HepG2 (cell line): ENCODE measurements around the gene SCYL1. TPM values are rescaled to one million over a fixed set of nuclear protein-coding genes. Genes with fewer than 3 reads are reported as not detected.

Source experiments
- ARNT2 ChIP-seq: sonication (generic); formaldehyde crosslinking; IDR thresholded peaks from 2 replicates; pipeline ENCODE4 v1.8.0; 2022; ENCODE audit warnings: mild to moderate bottlenecking, low read depth, missing genetic modification reagents, moderate library complexity
- ATF7-NPFF ChIP-seq: sonication (generic); formaldehyde crosslinking; IDR thresholded peaks from 2 replicates; pipeline ENCODE4 v1.8.1; 2023; ENCODE audit warnings: mild to moderate bottlenecking, low read depth, missing genetic modification reagents, moderate library complexity
- CHD2 ChIP-seq: IDR thresholded peaks from 2 replicates; pipeline ENCODE4 v1.6.1; 2011; ENCODE audit warnings: low read depth, low read length, improper control_type of control experiment
- CSRNP2 ChIP-seq: sonication (generic); formaldehyde crosslinking; conservative IDR thresholded peaks from 2 replicates; pipeline ENCODE4 v1.8.0; 2022; ENCODE audit warnings: low read depth, missing genetic modification reagents
- HHEX ChIP-seq: IDR thresholded peaks from 2 replicates; pipeline ENCODE4 v1.6.1; 2016; ENCODE audit warnings: control low read depth
- MIXL1 ChIP-seq: IDR thresholded peaks from 2 replicates; pipeline ENCODE4 v1.6.1; 2016
- MXD1 ChIP-seq: sonication (generic); formaldehyde crosslinking; IDR thresholded peaks from 2 replicates; pipeline ENCODE4 v1.4.0; 2020; ENCODE audit warnings: mild to moderate bottlenecking, missing genetic modification reagents
- NFE2L2 ChIP-seq: fragments of 150-350 bp; IDR thresholded peaks from 2 replicates; pipeline ENCODE4 v1.6.1; 2014; ENCODE audit warnings: low read length
- PATZ1 ChIP-seq: sonication (generic); formaldehyde crosslinking; IDR thresholded peaks from 2 replicates; pipeline ENCODE4 v1.4.0; 2020; ENCODE audit warnings: missing genetic modification reagents
- RAD21 ChIP-seq: fragments of 450-650 bp; formaldehyde crosslinking; IDR thresholded peaks from 2 replicates; pipeline ENCODE4 v1.5.0; 2020; ENCODE audit warnings: mild to moderate bottlenecking
- THYN1 ChIP-seq: sonication (generic); formaldehyde crosslinking; IDR thresholded peaks from 2 replicates; pipeline ENCODE4 v1.8.1; 2023; ENCODE audit warnings: low read depth, mild to moderate bottlenecking, moderate library complexity, missing genetic modification reagents, borderline replicate concordance
- ZBTB38 ChIP-seq: sonication (generic); formaldehyde crosslinking; IDR thresholded peaks from 2 replicates; pipeline ENCODE4 v1.5.1; 2020; ENCODE audit warnings: mild to moderate bottlenecking, missing genetic modification reagents
- ZMYM3 ChIP-seq: sonication (generic); formaldehyde crosslinking; IDR thresholded peaks from 2 replicates; pipeline ENCODE4 v1.5.1; 2020; ENCODE audit warnings: mild to moderate bottlenecking, missing genetic modification reagents
- ZNF205 ChIP-seq: IDR thresholded peaks from 2 replicates; pipeline ENCODE4 v1.6.1; 2018; ENCODE audit warnings: missing biosample characterization, missing genetic modification reagents
- ZNF646 ChIP-seq: sonication (generic); formaldehyde crosslinking; IDR thresholded peaks from 2 replicates; pipeline ENCODE4 v1.9.0; 2021; ENCODE audit warnings: mild to moderate bottlenecking, missing genetic modification reagents
- ZNF788 ChIP-seq: sonication (generic); formaldehyde crosslinking; IDR thresholded peaks from 2 replicates; pipeline ENCODE4 v1.5.0; 2020; ENCODE audit warnings: mild to moderate bottlenecking, missing genetic modification reagents, borderline replicate concordance
- ZSCAN30 ChIP-seq: sonication (generic); formaldehyde crosslinking; IDR thresholded peaks from 2 replicates; pipeline ENCODE4 v1.5.0; 2020; ENCODE audit warnings: mild to moderate bottlenecking, missing genetic modification reagents
- ZSCAN31 ChIP-seq: sonication (generic); formaldehyde crosslinking; IDR thresholded peaks from 2 replicates; pipeline ENCODE4 v1.5.0; 2020; ENCODE audit warnings: low read depth, mild to moderate bottlenecking, missing genetic modification reagents
- polyA plus RNA-seq, 8 experiments: library from polyadenylated mRNA; depleted of rRNA in 3 of 8; stranded (reverse) in 7 of 8; unstranded in 1 of 8; fragments of >200 nt; fragmentation: Illumina TruSeq in 4 of 8; extraction: Trizol in 4 of 8; gene quantifications; 2 replicates each; pipeline versions ENCODE4 v1.2.1 to v1.2.3, GENCODE V29; 2011 to 2016; ENCODE audit warnings: low read depth in 4 of 8, missing spikeins in 1 of 8, mixed read lengths in 1 of 8; ENCODE audit not compliant: insufficient read depth in 1 of 8
- total RNA-seq, 5 experiments: library from RNA; depleted of rRNA; stranded (reverse); fragments of >200 nt; fragmentation: Illumina TruSeq; extraction: Trizol; gene quantifications; 2 replicates each; pipeline ENCODE4 v1.2.3, GENCODE V29; 2016; ENCODE audit warnings: low read depth in 1 of 5

SCYL1 gene
- total and polyA plus RNA-seq, 2 of the 13 experiments (the other 11 are each of a cell fraction or from before 2014, with no cell fraction given): 65.9 to 103 TPM

GRCh38 chr11:65497141-65498041 lies 27.5 kb upstream of the SCYL1 start (continued):
- peak; percentile 34; the same call in 1 of the 2 replicates for TF ChIP-seq MXD1 (CRISPR knock-in tag)
- TF ChIP-seq MIXL1 (CRISPR knock-in tag): no peak
- TF ChIP-seq THYN1 (CRISPR knock-in tag): no peak
- TF ChIP-seq CSRNP2 (CRISPR knock-in tag): no peak
- TF ChIP-seq ZNF205 (CRISPR knock-in tag): peak; percentile 67; the same call in 1 of the 2 replicates
- peak; percentile 99 for TF ChIP-seq ZBTB38 (CRISPR knock-in tag)
- peak; percentile 96 for TF ChIP-seq PATZ1 (CRISPR knock-in tag)
- peak; percentile 91 for TF ChIP-seq CHD2
- TF ChIP-seq ZMYM3 (CRISPR knock-in tag): no peak
- peak; percentile 65; the same call in 1 of the 2 replicates for TF ChIP-seq ARNT2 (CRISPR knock-in tag)
- no peak; the same call in 1 of the 2 replicates for TF ChIP-seq ZNF788
- no peak for TF ChIP-seq ZNF646 (CRISPR knock-in tag)
- TF ChIP-seq ZSCAN31 (CRISPR knock-in tag): peak; percentile 80; the same call in 1 of the 2 replicates
- peak; percentile 76 for TF ChIP-seq RAD21 (CRISPR knock-in tag)
- no peak for TF ChIP-seq NFE2L2
- TF ChIP-seq ZSCAN30 (CRISPR knock-in tag): peak; percentile 87; the same call in 1 of the 2 replicates
- peak; percentile 37; the same call in 1 of the 2 replicates for TF ChIP-seq ATF7-NPFF (CRISPR knock-in tag)
- TF ChIP-seq HHEX (CRISPR knock-in tag): no peak
